ENCODE measurements around the gene GNG12.

The GNG12 gene

GRCh38 chr1:67832737-67833601 is at the start of gene GNG12:
Gene GNG12, minus strand, starts transcription at chr1:67833467. Its CDS starts 125,781 bp downstream, at chr1:67707686.
- DNase-seq = peak in 34 of 56 donors; percentile 7 to 67 (median 40)

- no peak for DNase-seq
These were observed 49.1 kb upstream of the GNG12 start for GRCh38 chr1:67882196-67882958.

GRCh38 chr1:67880056-67880601 is 46.9 kb upstream of the GNG12 start:
- DNase-seq = no peak

GRCh38 chr1:67879485-67879884 is 46.2 kb upstream of the GNG12 start:
- no peak for DNase-seq

GRCh38 chr1:67874501-67875111 is 41.3 kb upstream of the GNG12 start:
- no peak for DNase-seq

GRCh38 chr1:67869233-67869632 is 36.0 kb upstream of the GNG12 start:
- DNase-seq = no peak

GRCh38 chr1:67863637-67864036 is 30.4 kb upstream of the GNG12 start:
- no peak for DNase-seq

- DNase-seq = no peak
These were observed 29.4 kb upstream of the GNG12 start for GRCh38 chr1:67862685-67863084.

- DNase-seq = no peak
These were observed 28.7 kb upstream of the GNG12 start for GRCh38 chr1:67861856-67862516.

GRCh38 chr1:67860776-67861175 is 27.5 kb upstream of the GNG12 start:
- no peak for DNase-seq

- DNase-seq = no peak
These were observed 23.7 kb upstream of the GNG12 start for GRCh38 chr1:67856921-67857320.

- DNase-seq = peak in 1 of 56 donors; percentile 2
These were observed 22.7 kb upstream of the GNG12 start for GRCh38 chr1:67855961-67856360.

GRCh38 chr1:67855444-67855843 is 22.2 kb upstream of the GNG12 start:
- DNase-seq = no peak

- peak in 41 of 56 donors; percentile 2 to 75 (median 23) for DNase-seq
These were observed 20.4 kb upstream of the GNG12 start for GRCh38 chr1:67853704-67854103.

GRCh38 chr1:67851800-67852199 is 18.5 kb upstream of the GNG12 start:
- no peak for DNase-seq

GRCh38 chr1:67850611-67851075 is 17.4 kb upstream of the GNG12 start:
- peak in 29 of 56 donors; percentile 4 to 71 (median 27) for DNase-seq

GRCh38 chr1:67850151-67850551 is 16.9 kb upstream of the GNG12 start:
- peak in 1 of 56 donors; percentile 28 for DNase-seq

- no peak for DNase-seq
These were observed 14.2 kb upstream of the GNG12 start for GRCh38 chr1:67847466-67847865.

- no peak for DNase-seq
These were observed 13.3 kb upstream of the GNG12 start for GRCh38 chr1:67846538-67846937.

GRCh38 chr1:67844988-67845387 is 11.7 kb upstream of the GNG12 start:
- DNase-seq = no peak

GRCh38 chr1:67843746-67844145 is 10.5 kb upstream of the GNG12 start:
- no peak for DNase-seq
